ENCODE data around the gene NRXN3. TPM values are rescaled to one million over a fixed set of nuclear protein-coding genes. Genes with fewer than 3 reads are reported as not detected.

The NRXN3 gene
- polyA plus RNA-seq, 1 of the 3 experiments (the other 2 are of a cell fraction), result 1.6 TPM

DNA sequence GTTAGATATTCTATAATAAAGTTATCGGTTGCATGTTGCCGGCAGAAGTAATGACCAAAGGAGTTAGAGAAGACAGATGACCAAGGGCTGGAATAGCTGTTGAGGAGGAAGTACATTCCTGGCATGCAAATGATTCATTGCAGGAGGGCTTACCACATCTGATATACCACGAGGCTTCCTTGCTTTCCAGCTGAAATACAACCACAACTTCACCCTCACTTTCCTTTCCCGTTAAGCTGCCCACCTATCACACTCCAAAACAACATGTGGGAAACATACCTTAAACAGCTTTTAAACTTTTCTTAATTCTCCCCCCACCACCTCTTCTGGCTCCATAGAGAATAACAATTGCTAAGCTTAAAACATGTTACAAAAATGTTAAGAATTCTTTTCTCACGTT is 594.1 kb downstream of the NRXN3 start:
- H3K4me2 ChIP-seq, result 0 out of 2 replicates have a peak overlapping the region, but pooled peaks have one; percentile 25
- DNase-seq, result no peak
- peak overlapping the region in 1 of 2 experiments; percentile 29; a peak in 1 of 4 replicates for H3K4me3 ChIP-seq (ENCODE audit: low read depth in 2 of 2, low read length in 1 of 2)
- no peaks in the 10 kb centered on the region for H3F3A ChIP-seq (replicated peaks; ENCODE audit: insufficient read depth)
- WGBS (ENCODE audit: low lambda C conversion rate), result 27% methylated on average over 5 of the region's 5 CpGs
- H4K20me1 ChIP-seq (ENCODE audit: insufficient read depth), result no peaks in the 10 kb centered on the region
- no peaks in the 10 kb centered on the region for H3K27me3 ChIP-seq (ENCODE audit: insufficient read depth)
- ChIA-PET CTCF (no interaction called here), POLR2A (no interaction called here)
- H3K36me3 ChIP-seq (replicated peaks in 1 of 2; ENCODE audit: control insufficient read depth in 1 of 2, insufficient read depth in 2 of 2, low read length in 1 of 2), result no peaks in the 10 kb centered on the region
- no peak overlapping the region for H2AFZ ChIP-seq (ENCODE audit: low read depth)
- no peaks in the 10 kb centered on the region for H3K9me3 ChIP-seq
- TF ChIP-seq ELF1 (IDR thresholded peaks at IDR 0.05), result no peak
- TF ChIP-seq, protein P1, sequence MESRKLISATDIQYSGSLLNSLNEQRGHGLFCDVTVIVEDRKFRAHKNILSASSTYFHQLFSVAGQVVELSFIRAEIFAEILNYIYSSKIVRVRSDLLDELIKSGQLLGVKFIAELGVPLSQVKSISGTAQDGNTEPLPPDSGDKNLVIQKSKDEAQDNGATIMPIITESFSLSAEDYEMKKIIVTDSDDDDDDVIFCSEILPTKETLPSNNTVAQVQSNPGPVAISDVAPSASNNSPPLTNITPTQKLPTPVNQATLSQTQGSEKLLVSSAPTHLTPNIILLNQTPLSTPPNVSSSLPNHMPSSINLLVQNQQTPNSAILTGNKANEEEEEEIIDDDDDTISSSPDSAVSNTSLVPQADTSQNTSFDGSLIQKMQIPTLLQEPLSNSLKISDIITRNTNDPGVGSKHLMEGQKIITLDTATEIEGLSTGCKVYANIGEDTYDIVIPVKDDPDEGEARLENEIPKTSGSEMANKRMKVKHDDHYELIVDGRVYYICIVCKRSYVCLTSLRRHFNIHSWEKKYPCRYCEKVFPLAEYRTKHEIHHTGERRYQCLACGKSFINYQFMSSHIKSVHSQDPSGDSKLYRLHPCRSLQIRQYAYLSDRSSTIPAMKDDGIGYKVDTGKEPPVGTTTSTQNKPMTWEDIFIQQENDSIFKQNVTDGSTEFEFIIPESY (IDR thresholded peaks at IDR 0.05; ENCODE audit: borderline replicate concordance, low read depth), result no peak
- no peak for TF ChIP-seq POLR2AphosphoS5 (IDR thresholded peaks at IDR 0.05; ENCODE audit: low read depth, low read length)
- TF ChIP-seq SMC3 (IDR thresholded peaks at IDR 0.05; ENCODE audit: low read depth, low read length), result no peak
- TF ChIP-seq, protein P2, sequence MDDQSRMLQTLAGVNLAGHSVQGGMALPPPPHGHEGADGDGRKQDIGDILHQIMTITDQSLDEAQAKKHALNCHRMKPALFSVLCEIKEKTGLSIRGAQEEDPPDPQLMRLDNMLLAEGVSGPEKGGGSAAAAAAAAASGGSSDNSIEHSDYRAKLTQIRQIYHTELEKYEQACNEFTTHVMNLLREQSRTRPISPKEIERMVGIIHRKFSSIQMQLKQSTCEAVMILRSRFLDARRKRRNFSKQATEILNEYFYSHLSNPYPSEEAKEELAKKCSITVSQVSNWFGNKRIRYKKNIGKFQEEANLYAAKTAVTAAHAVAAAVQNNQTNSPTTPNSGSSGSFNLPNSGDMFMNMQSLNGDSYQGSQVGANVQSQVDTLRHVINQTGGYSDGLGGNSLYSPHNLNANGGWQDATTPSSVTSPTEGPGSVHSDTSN (IDR thresholded peaks at IDR 0.05), result no peak
- no peak for TF ChIP-seq MXI1 (IDR thresholded peaks at IDR 0.05; ENCODE audit: low read depth, low read length)
- TF ChIP-seq TCF12 (IDR thresholded peaks at IDR 0.05), result no peak
- TF ChIP-seq FOXJ3 (CRISPR knock-in tag; IDR thresholded peaks at IDR 0.05), result no peak
- no peaks in the 10 kb centered on the region for H3K4me1 ChIP-seq (ENCODE audit: control insufficient read depth in 1 of 2, insufficient read depth in 2 of 2, low read depth in 1 of 2, low read length in 1 of 2)
- H3K9me2 ChIP-seq, result no peaks in the 10 kb centered on the region
- no peaks in the 10 kb centered on the region for H3K79me2 ChIP-seq (ENCODE audit: insufficient read depth)
- H3K27ac ChIP-seq (ENCODE audit: low read depth in 2 of 2, low read length in 1 of 2), result no peak overlapping the region
- H3K9ac ChIP-seq, result no peak overlapping the region

DNA sequence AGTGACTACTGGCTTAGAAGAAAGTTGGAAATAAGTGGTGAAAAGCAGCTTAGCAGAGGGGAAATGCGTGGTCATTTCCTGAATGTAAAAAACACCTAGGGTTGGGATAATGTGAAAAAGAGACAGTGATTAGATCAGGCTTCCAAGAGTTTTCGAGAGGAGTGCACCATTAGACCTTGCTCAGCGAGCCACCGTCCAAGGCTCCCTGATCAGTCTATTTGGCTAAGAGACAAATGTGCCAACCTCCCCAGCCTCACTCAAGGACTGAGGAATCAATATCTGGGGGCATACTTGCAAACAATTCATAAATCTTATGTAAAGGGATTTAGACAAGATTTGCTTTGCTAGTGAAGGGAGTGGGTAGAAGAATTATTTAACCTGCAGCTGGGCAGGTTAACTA is 594.5 kb downstream of the NRXN3 start:
- Histone ChIP-seq H3K9me2 (no peaks in the 10 kb centered on the region), H3K4me2 (0 out of 2 replicates have a peak overlapping the region, but pooled peaks have one; percentile 25), H3K9ac (no peak overlapping the region), H3K27ac (ENCODE audit: low read depth in 2 of 2, low read length in 1 of 2) (no peak overlapping the region), H3K79me2 (ENCODE audit: insufficient read depth) (no peaks in the 10 kb centered on the region), H2AFZ (ENCODE audit: low read depth) (no peak overlapping the region), H3F3A (replicated peaks; ENCODE audit: insufficient read depth) (no peaks in the 10 kb centered on the region), H4K20me1 (ENCODE audit: insufficient read depth) (no peaks in the 10 kb centered on the region), H3K4me1 (ENCODE audit: control insufficient read depth in 1 of 2, insufficient read depth in 2 of 2, low read depth in 1 of 2, low read length in 1 of 2) (no peaks in the 10 kb centered on the region), H3K27me3 (ENCODE audit: insufficient read depth) (no peaks in the 10 kb centered on the region), H3K36me3 (replicated peaks in 1 of 2; ENCODE audit: control insufficient read depth in 1 of 2, insufficient read depth in 2 of 2, low read length in 1 of 2) (no peaks in the 10 kb centered on the region), H3K9me3 (no peaks in the 10 kb centered on the region), H3K4me3 (ENCODE audit: low read depth in 2 of 2, low read length in 1 of 2) (peak overlapping the region in 1 of 2 experiments; percentile 29; a peak in 1 of 4 replicates)
- CTCF ChIA-PET, result no interaction called here
- no peak for DNase-seq
- POLR2A ChIA-PET, result no interaction called here
- WGBS (ENCODE audit: low lambda C conversion rate), result 34% methylated on average over 3 of the region's 4 CpGs
- TF ChIP-seq MEF2A (IDR thresholded peaks at IDR 0.05; ENCODE audit: borderline replicate concordance, low read depth) (no peak), EP300 (IDR thresholded peaks at IDR 0.05; ENCODE audit: borderline replicate concordance in 1 of 2, low read depth in 1 of 2, low read length in 1 of 2) (no peak), EZH2phosphoT487 (IDR thresholded peaks at IDR 0.05; ENCODE audit: borderline replicate concordance, low read depth) (no peak), YY1 (IDR thresholded peaks at IDR 0.05; ENCODE audit: low read depth) (no peak), FOSL2 (IDR thresholded peaks at IDR 0.05; ENCODE audit: borderline replicate concordance, low read depth) (no peak), RCOR1 (IDR thresholded peaks at IDR 0.05; ENCODE audit: low read length) (no peak)
- TF ChIP-seq, protein P3, sequence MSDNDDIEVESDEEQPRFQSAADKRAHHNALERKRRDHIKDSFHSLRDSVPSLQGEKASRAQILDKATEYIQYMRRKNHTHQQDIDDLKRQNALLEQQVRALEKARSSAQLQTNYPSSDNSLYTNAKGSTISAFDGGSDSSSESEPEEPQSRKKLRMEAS (IDR thresholded peaks at IDR 0.05; ENCODE audit: low read depth), result no peak
- TF ChIP-seq, protein P2 (IDR thresholded peaks at IDR 0.05), result no peak

All from SK-N-SH (cell line).